ENCODE data around the gene AIG1. TPM values are rescaled to one million over a fixed set of nuclear protein-coding genes. Genes with fewer than 3 reads are reported as not detected.

The AIG1 gene
- total and polyA plus RNA-seq, 2 donors (not counting 1 experiment from before 2014, with no cell fraction given) = 40.6 to 42.2 TPM

DNA sequence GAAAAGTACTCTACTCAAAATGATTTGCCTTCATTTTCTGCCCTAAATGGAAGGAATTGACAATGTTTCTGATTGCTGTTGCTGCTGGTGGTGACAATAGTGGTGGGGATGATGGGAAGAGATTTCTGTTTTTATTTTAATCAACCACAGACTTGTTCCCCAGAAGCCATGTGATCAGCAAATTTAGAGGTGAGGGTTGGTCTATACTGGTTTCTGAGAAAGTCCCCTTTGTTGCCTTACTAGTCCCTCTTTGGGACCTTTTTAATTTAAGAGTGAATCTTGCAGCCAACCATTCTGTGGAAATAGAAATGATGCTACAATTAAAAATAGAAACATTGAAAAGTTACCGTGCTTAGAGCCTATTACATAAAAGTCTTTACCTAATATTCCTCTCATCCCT lies 43.2 kb downstream of the AIG1 start:
- no peak overlapping the region for H2AFZ ChIP-seq (ENCODE audit: low read length)
- no peaks in the 10 kb centered on the region for H3K79me2 ChIP-seq (ENCODE audit: control insufficient read depth, insufficient read depth, low read length)
- no peak for DNase-seq (ENCODE audit: low read depth in 2 of 2)
- H3K27ac ChIP-seq (ENCODE audit: insufficient read depth, low read length) = no peak overlapping the region
- H3K4me3 ChIP-seq (replicated peaks in 1 of 4; ENCODE audit: control extremely low read depth in 1 of 4, insufficient read depth in 1 of 4, low read depth in 3 of 4, low read length in 4 of 4) = no peak overlapping the region
- no peaks in the 10 kb centered on the region for H3K4me1 ChIP-seq (ENCODE audit: control insufficient read depth, extremely low read depth, insufficient read depth, low read length)
- no peak overlapping the region for H3K4me2 ChIP-seq (ENCODE audit: extremely low read depth, insufficient read depth, low read length)
- H3K27me3 ChIP-seq (ENCODE audit: control insufficient read depth, insufficient read depth, low read length) = no peaks in the 10 kb centered on the region
- no peaks in the 10 kb centered on the region for H3K9me3 ChIP-seq (ENCODE audit: control insufficient read depth, insufficient read depth, low read depth, low read length)
- no peaks in the 10 kb centered on the region for H4K20me1 ChIP-seq (ENCODE audit: control insufficient read depth, extremely low read depth, insufficient read depth, low read length)
- no peak for TF ChIP-seq EZH2 (IDR thresholded peaks at IDR 0.05; ENCODE audit: low read length, missing control alignments)
- TF ChIP-seq, protein P1, sequence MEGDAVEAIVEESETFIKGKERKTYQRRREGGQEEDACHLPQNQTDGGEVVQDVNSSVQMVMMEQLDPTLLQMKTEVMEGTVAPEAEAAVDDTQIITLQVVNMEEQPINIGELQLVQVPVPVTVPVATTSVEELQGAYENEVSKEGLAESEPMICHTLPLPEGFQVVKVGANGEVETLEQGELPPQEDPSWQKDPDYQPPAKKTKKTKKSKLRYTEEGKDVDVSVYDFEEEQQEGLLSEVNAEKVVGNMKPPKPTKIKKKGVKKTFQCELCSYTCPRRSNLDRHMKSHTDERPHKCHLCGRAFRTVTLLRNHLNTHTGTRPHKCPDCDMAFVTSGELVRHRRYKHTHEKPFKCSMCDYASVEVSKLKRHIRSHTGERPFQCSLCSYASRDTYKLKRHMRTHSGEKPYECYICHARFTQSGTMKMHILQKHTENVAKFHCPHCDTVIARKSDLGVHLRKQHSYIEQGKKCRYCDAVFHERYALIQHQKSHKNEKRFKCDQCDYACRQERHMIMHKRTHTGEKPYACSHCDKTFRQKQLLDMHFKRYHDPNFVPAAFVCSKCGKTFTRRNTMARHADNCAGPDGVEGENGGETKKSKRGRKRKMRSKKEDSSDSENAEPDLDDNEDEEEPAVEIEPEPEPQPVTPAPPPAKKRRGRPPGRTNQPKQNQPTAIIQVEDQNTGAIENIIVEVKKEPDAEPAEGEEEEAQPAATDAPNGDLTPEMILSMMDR (conservative IDR thresholded peaks at IDR 0.05 in 1 of 2, IDR thresholded peaks at IDR 0.05 in 1 of 2; ENCODE audit: low read depth in 1 of 2, low read length in 2 of 2) = no peak
- no peak overlapping the region for H3K9ac ChIP-seq (ENCODE audit: insufficient read depth, low read length)
- no peaks in the 10 kb centered on the region for H3K36me3 ChIP-seq (ENCODE audit: control insufficient read depth, insufficient read depth, low read length)

DNA sequence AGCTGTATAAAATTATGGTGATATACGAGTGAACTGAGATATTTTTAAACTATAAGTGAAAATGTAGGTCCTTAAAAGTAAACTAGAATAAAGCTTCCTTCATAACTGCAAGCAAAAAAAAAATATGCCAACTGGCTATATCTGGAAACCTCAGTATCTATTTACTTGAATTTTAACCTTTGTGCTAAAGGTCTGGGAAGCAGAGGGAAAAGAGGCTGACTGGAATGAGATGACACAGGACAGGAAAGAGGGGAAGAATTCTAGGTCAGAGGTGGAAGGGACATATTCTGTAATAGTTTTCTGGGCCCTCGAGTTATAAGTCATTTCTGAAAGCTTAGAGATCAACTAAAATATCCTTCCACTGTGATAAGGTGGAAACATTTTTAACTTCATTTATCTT lies 46.8 kb downstream of the AIG1 start:
- Histone ChIP-seq H3K27ac (ENCODE audit: insufficient read depth, low read length) (no peak overlapping the region), H3K9me3 (ENCODE audit: control insufficient read depth, insufficient read depth, low read depth, low read length) (no peaks in the 10 kb centered on the region), H3K4me1 (ENCODE audit: control insufficient read depth, extremely low read depth, insufficient read depth, low read length) (no peaks in the 10 kb centered on the region), H3K4me3 (replicated peaks in 1 of 4; ENCODE audit: control extremely low read depth in 1 of 4, insufficient read depth in 1 of 4, low read depth in 3 of 4, low read length in 4 of 4) (no peak overlapping the region), H4K20me1 (ENCODE audit: control insufficient read depth, extremely low read depth, insufficient read depth, low read length) (no peaks in the 10 kb centered on the region), H3K27me3 (ENCODE audit: control insufficient read depth, insufficient read depth, low read length) (no peaks in the 10 kb centered on the region), H3K36me3 (ENCODE audit: control insufficient read depth, insufficient read depth, low read length) (no peaks in the 10 kb centered on the region), H3K79me2 (ENCODE audit: control insufficient read depth, insufficient read depth, low read length) (no peaks in the 10 kb centered on the region), H2AFZ (ENCODE audit: low read length) (no peak overlapping the region), H3K9ac (ENCODE audit: insufficient read depth, low read length) (no peak overlapping the region), H3K4me2 (ENCODE audit: extremely low read depth, insufficient read depth, low read length) (no peak overlapping the region)
- peak in 1 of 2 donors; percentile 4 for DNase-seq (ENCODE audit: low read depth in 2 of 2)
- TF ChIP-seq, protein P1 (conservative IDR thresholded peaks at IDR 0.05 in 1 of 2, IDR thresholded peaks at IDR 0.05 in 1 of 2; ENCODE audit: low read depth in 1 of 2, low read length in 2 of 2) = no peak
- TF ChIP-seq EZH2 (IDR thresholded peaks at IDR 0.05; ENCODE audit: low read length, missing control alignments) = no peak

DNA sequence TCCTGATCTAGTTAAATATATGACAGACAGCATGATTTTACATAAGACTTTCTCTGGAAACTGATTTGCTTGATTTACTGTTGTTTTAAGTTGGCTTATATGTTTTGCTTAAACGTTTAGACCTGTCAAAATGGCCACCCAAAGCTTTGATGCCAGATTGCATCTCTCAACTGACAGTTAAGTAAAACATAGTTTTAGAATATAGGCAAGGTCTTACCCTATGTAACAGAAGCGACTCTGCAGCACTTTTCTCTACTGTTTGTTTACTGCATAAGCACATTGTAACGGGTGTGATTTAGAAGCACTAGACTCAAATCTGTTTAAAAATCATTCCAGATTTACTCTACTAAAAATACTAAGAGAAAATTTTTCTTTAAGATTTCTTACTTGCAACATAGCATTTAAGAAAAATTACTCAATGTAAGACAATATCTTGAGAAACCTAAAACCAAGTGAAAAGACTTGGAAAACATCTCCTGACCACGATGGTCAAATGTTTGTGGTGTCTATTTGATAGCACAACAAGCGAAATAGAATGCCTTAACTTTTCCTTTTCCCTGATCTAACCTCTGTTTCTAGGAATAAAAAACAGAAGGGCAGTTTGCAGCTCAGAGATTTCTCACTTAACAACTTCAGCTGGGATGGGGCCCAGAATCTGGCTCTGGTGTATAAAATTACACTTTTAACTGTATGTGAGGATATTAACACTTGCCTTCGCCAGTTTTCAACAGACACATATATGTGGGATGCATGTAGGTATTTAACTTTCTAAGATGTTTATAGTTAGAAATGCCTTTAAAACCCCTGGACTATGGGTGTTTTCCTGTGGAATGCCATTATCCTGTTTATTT lies 47.4 kb downstream of the AIG1 start:
- H3K79me2 ChIP-seq (ENCODE audit: control insufficient read depth, insufficient read depth, low read length) = no peaks in the 10 kb centered on the region
- H2AFZ ChIP-seq (ENCODE audit: low read length) = no peak overlapping the region
- H3K36me3 ChIP-seq (ENCODE audit: control insufficient read depth, insufficient read depth, low read length) = no peaks in the 10 kb centered on the region
- no peak overlapping the region for H3K9ac ChIP-seq (ENCODE audit: insufficient read depth, low read length)
- H3K4me3 ChIP-seq (replicated peaks in 1 of 4; ENCODE audit: control extremely low read depth in 1 of 4, insufficient read depth in 1 of 4, low read depth in 3 of 4, low read length in 4 of 4) = no peak overlapping the region
- TF ChIP-seq EZH2 (IDR thresholded peaks at IDR 0.05; ENCODE audit: low read length, missing control alignments) = no peak
- TF ChIP-seq, protein P1 (conservative IDR thresholded peaks at IDR 0.05 in 1 of 2, IDR thresholded peaks at IDR 0.05 in 1 of 2; ENCODE audit: low read depth in 1 of 2, low read length in 2 of 2) = no peak
- H4K20me1 ChIP-seq (ENCODE audit: control insufficient read depth, extremely low read depth, insufficient read depth, low read length) = no peaks in the 10 kb centered on the region
- no peak overlapping the region for H3K27ac ChIP-seq (ENCODE audit: insufficient read depth, low read length)
- peak; percentile 37 to 40 for DNase-seq (ENCODE audit: low read depth in 2 of 2)
- no peaks in the 10 kb centered on the region for H3K4me1 ChIP-seq (ENCODE audit: control insufficient read depth, extremely low read depth, insufficient read depth, low read length)
- H3K27me3 ChIP-seq (ENCODE audit: control insufficient read depth, insufficient read depth, low read length) = no peaks in the 10 kb centered on the region
- no peaks in the 10 kb centered on the region for H3K9me3 ChIP-seq (ENCODE audit: control insufficient read depth, insufficient read depth, low read depth, low read length)
- no peak overlapping the region for H3K4me2 ChIP-seq (ENCODE audit: extremely low read depth, insufficient read depth, low read length)
